K562 (cell line): ENCODE data around the gene CD300E. TPM values are rescaled to one million over a fixed set of nuclear protein-coding genes. Genes with fewer than 3 reads are reported as not detected.

Source experiments
- ATF1 ChIP-seq, 2 experiments: fragments of 450-650 bp in 1 of 2; IDR thresholded peaks; 2 replicates each; pipeline ENCODE4 v1.6.1; 2016; ENCODE audit warnings: missing compliant biosample characterization in 1 of 2, missing genetic modification characterization in 1 of 2
- BACH1 ChIP-seq: fragments of 200-800 bp; sonication (Bioruptor generic); IDR thresholded peaks from 2 replicates; pipeline ENCODE4 v1.6.1; 2016; ENCODE audit warnings: missing genetic modification characterization, missing compliant biosample characterization
- CREM ChIP-seq: IDR thresholded peaks from 2 replicates; pipeline ENCODE4 v1.6.1; 2014; ENCODE audit warnings: antibody characterized with exemption, low read depth
- EGR1 ChIP-seq: fragments of 450-650 bp; conservative IDR thresholded peaks from 2 replicates; pipeline ENCODE4 v1.6.1; 2017; ENCODE audit warnings: mild to moderate bottlenecking
- ELF4 ChIP-seq: fragments of 450-650 bp; formaldehyde crosslinking; IDR thresholded peaks from 2 replicates; pipeline ENCODE4 v1.4.0; 2022; ENCODE audit warnings: missing genetic modification characterization
- JUND ChIP-seq, 2 experiments: IDR thresholded peaks; 2 replicates in 1 of 2; 3 replicates in 1 of 2; pipeline ENCODE4 v1.6.1; 2011; ENCODE audit warnings: borderline replicate concordance in 2 of 2, low read depth in 2 of 2, low read length in 2 of 2, improper control_type of control experiment in 1 of 2, missing biosample characterization in 1 of 2, missing genetic modification characterization in 1 of 2, missing genetic modification reagents in 1 of 2
- KHSRP ChIP-seq: fragments of 450-650 bp; IDR thresholded peaks from 2 replicates; pipeline ENCODE4 v1.6.1; 2017
- NELFE ChIP-seq: IDR thresholded peaks from 2 replicates; pipeline ENCODE4 v1.6.1; 2011; ENCODE audit warnings: mild to moderate bottlenecking; ENCODE audit not compliant: insufficient read depth, insufficient read length
- POLR2H ChIP-seq: IDR thresholded peaks from 2 replicates; pipeline ENCODE4 v1.6.1; 2016; ENCODE audit warnings: missing genetic modification characterization, low read depth, mild to moderate bottlenecking, control low read depth, missing compliant biosample characterization, moderate library complexity
- POU5F1 ChIP-seq: fragments of 150-350 bp; IDR thresholded peaks from 2 replicates; pipeline ENCODE4 v1.6.1; 2014; ENCODE audit warnings: borderline replicate concordance, low read length, low read depth, mild to moderate bottlenecking; ENCODE audit not compliant: partially characterized antibody
- PURB ChIP-seq: sonication (generic); formaldehyde crosslinking; IDR thresholded peaks from 2 replicates; pipeline ENCODE4 v1.9.0; 2021; ENCODE audit warnings: low read depth, mild to moderate bottlenecking, missing genetic modification reagents
- SIX5 ChIP-seq, 2 experiments: IDR thresholded peaks; 2 replicates each; pipeline ENCODE4 v1.6.1; 2011; ENCODE audit warnings: low read length in 2 of 2, borderline replicate concordance in 1 of 2, low read depth in 1 of 2, mild to moderate bottlenecking in 1 of 2, moderate library complexity in 1 of 2; ENCODE audit not compliant: insufficient read depth in 1 of 2
- TRIM24 ChIP-seq, 2 experiments: fragments of 450-650 bp; IDR thresholded peaks; 2 replicates each; pipeline ENCODE4 v1.6.1; 2016
- ZNF143 ChIP-seq: sonication (generic); formaldehyde crosslinking; IDR thresholded peaks from 2 replicates; pipeline ENCODE4 v1.9.0; 2022; ENCODE audit warnings: mild to moderate bottlenecking, missing genetic modification reagents
- polyA plus RNA-seq, 8 experiments: library from polyadenylated mRNA; depleted of rRNA in 4 of 8; stranded (reverse) in 5 of 8; unstranded in 3 of 8; fragments of >200 nt; fragmentation: Nextera tagmentation in 2 of 8; fragmentation: Illumina TruSeq in 1 of 8; extraction: Ambion mirVana in 2 of 8; extraction: Trizol in 1 of 8; gene quantifications; 2 replicates each; pipeline versions ENCODE4 v1.2.1 to v1.2.3, GENCODE V29; 2011 to 2014; ENCODE audit warnings: inconsistent platforms in 1 of 8, missing spikeins in 1 of 8
- total RNA-seq, 7 experiments: library from RNA; depleted of rRNA in 6 of 7; stranded (reverse); fragments of >200 nt in 6 of 7; fragmentation: Illumina TruSeq in 2 of 7; extraction: Trizol in 2 of 7; gene quantifications; 2 replicates each; pipeline versions ENCODE4 v1.2.1 to v1.2.3, GENCODE V29; 2011 to 2021; ENCODE audit warnings: low replicate concordance in 1 of 7
- TF ChIP-seq, protein P1 (sequence below): fragments of 450-650 bp; formaldehyde crosslinking; conservative IDR thresholded peaks from 2 replicates; pipeline ENCODE4 v1.4.0; 2022; ENCODE audit warnings: mild to moderate bottlenecking, missing genetic modification characterization
- TF ChIP-seq, protein P2 (sequence below), 2 experiments: fragments of 450-650 bp in 1 of 2; sonication (generic) in 1 of 2; formaldehyde crosslinking in 1 of 2; IDR thresholded peaks in 1 of 2; conservative IDR thresholded peaks in 1 of 2; 2 replicates each; pipeline versions ENCODE4 v1.6.1 to v1.8.1; 2016 to 2023; ENCODE audit warnings: mild to moderate bottlenecking in 2 of 2, moderate library complexity in 2 of 2, inconsistent platforms in 1 of 2, missing genetic modification reagents in 1 of 2
- TF ChIP-seq, protein P3 (sequence below): fragments of 450-650 bp; formaldehyde crosslinking; IDR thresholded peaks from 2 replicates; pipeline ENCODE4 v1.4.0; 2022; ENCODE audit warnings: missing genetic modification characterization
- TF ChIP-seq, protein P4 (sequence below): sonication (generic); formaldehyde crosslinking; IDR thresholded peaks from 2 replicates; pipeline ENCODE4 v1.8.1; 2023; ENCODE audit warnings: mild to moderate bottlenecking, missing genetic modification reagents
- TF ChIP-seq, protein P5 (sequence below): fragments of 250-450 bp; sonication (Bioruptor Pico); IDR thresholded peaks from 2 replicates; pipeline ENCODE4 v1.8.0; 2022; ENCODE audit warnings: inconsistent platforms

The CD300E gene
- total and polyA plus RNA-seq, 9 of the 15 experiments (the other 6 are each of a cell fraction or from before 2014, with no cell fraction given), result not detected

DNA sequence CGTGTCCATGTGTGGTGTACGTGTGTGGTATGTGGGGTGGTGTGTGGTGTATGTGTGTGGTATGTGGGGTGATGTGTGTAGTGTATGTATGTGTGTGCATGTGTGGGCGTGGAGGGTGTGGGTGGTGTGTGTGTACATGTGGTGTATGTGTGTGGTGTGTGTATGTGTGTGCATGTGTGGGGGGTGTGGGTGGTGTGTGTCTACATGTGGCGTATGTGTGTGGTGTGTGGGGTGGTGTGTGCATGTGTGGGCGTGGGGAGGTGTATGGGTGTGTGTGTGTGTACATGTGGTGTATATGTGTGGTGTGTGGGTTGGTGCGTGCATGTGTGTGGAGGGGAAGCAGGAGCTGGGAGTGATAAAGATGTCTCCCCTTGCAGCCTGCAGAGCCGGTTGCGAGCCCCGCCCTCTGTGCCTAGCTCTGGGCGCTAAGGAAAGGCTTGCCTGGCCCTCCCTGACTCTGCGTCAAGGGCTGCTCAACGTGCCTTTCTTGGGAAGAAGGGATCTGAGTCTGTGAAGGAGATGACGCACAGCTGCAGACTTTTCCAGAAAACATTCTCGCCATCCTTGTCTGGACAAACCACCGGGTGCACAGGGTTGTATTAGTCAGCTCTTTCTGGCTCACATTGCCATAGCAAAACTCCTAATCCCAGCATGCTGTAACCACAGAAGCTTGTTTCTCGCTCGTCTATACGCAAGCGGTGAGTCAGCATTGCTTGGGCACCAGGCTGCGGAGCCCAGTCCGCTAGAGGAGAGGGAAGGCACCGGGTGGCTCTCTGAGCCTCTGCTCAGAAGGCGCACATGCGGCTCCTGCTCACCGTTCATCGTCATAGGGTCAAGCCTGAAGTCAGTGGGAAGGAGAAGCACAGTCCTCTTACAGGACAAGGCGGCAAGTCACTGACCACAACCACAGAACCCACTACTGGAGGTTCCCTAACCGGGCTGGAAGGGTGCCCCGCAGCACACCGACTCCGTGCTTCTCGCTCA is 54.2 kb downstream of the CD300E start (continued):
- TF ChIP-seq, protein P1, sequence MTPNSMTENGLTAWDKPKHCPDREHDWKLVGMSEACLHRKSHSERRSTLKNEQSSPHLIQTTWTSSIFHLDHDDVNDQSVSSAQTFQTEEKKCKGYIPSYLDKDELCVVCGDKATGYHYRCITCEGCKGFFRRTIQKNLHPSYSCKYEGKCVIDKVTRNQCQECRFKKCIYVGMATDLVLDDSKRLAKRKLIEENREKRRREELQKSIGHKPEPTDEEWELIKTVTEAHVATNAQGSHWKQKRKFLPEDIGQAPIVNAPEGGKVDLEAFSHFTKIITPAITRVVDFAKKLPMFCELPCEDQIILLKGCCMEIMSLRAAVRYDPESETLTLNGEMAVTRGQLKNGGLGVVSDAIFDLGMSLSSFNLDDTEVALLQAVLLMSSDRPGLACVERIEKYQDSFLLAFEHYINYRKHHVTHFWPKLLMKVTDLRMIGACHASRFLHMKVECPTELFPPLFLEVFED (CRISPR knock-in tag), result no peak
- TF ChIP-seq KHSRP, result no peak
- TF ChIP-seq, protein P2, sequence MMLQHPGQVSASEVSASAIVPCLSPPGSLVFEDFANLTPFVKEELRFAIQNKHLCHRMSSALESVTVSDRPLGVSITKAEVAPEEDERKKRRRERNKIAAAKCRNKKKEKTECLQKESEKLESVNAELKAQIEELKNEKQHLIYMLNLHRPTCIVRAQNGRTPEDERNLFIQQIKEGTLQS (IDR thresholded peaks at IDR 0.05), result peak; percentile 38; the same call in 1 of the 2 replicates
- TF ChIP-seq, protein P2 (CRISPR knock-in tag; conservative IDR thresholded peaks at IDR 0.05), result no peak
- TF ChIP-seq EGR1, result peak; percentile 54
- TF ChIP-seq, protein P3, sequence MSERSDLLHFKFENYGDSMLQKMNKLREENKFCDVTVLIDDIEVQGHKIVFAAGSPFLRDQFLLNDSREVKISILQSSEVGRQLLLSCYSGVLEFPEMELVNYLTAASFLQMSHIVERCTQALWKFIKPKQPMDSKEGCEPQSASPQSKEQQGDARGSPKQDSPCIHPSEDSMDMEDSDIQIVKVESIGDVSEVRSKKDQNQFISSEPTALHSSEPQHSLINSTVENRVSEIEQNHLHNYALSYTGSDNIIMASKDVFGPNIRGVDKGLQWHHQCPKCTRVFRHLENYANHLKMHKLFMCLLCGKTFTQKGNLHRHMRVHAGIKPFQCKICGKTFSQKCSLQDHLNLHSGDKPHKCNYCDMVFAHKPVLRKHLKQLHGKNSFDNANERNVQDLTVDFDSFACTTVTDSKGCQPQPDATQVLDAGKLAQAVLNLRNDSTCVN (CRISPR knock-in tag), result 0 out of 2 replicates have a peak, but pooled peaks have one; percentile 53
- TF ChIP-seq POU5F1, result no peak
- no peak for TF ChIP-seq NELFE
- TF ChIP-seq ELF4 (CRISPR knock-in tag), result 0 out of 2 replicates have a peak, but pooled peaks have one; percentile 49
- no peak for TF ChIP-seq SIX5 (IDR thresholded peaks at IDR 0.05; ENCODE audit: borderline replicate concordance in 1 of 2, insufficient read depth in 1 of 2, low read depth in 1 of 2, low read length in 2 of 2)
- no peak for TF ChIP-seq ATF1 (CRISPR knock-in tag; IDR thresholded peaks at IDR 0.05)
- no peak for TF ChIP-seq ATF1 (tag; IDR thresholded peaks at IDR 0.05)
- TF ChIP-seq JUND (IDR thresholded peaks at IDR 0.05; ENCODE audit: borderline replicate concordance, low read depth, low read length), result no peak; the same call in 1 of the 2 replicates
- TF ChIP-seq JUND (tag; IDR thresholded peaks at IDR 0.05; ENCODE audit: borderline replicate concordance, low read depth, low read length), result 0 out of 3 replicates have a peak, but pooled peaks have one; percentile 12
- TF ChIP-seq, protein P4, sequence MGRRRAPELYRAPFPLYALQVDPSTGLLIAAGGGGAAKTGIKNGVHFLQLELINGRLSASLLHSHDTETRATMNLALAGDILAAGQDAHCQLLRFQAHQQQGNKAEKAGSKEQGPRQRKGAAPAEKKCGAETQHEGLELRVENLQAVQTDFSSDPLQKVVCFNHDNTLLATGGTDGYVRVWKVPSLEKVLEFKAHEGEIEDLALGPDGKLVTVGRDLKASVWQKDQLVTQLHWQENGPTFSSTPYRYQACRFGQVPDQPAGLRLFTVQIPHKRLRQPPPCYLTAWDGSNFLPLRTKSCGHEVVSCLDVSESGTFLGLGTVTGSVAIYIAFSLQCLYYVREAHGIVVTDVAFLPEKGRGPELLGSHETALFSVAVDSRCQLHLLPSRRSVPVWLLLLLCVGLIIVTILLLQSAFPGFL (CRISPR knock-in tag), result no peak
- TF ChIP-seq CREM, result 0 out of 2 replicates have a peak, but pooled peaks have one; percentile 16
- TF ChIP-seq PURB (CRISPR knock-in tag), result no peak
- no peak for TF ChIP-seq POLR2H (tag)
- TF ChIP-seq ZNF143 (CRISPR knock-in tag), result no peak
- TF ChIP-seq TRIM24 (IDR thresholded peaks at IDR 0.05), result no peak
- TF ChIP-seq BACH1 (tag), result peak; percentile 93; the same call in 1 of the 2 replicates
- TF ChIP-seq, protein P5, sequence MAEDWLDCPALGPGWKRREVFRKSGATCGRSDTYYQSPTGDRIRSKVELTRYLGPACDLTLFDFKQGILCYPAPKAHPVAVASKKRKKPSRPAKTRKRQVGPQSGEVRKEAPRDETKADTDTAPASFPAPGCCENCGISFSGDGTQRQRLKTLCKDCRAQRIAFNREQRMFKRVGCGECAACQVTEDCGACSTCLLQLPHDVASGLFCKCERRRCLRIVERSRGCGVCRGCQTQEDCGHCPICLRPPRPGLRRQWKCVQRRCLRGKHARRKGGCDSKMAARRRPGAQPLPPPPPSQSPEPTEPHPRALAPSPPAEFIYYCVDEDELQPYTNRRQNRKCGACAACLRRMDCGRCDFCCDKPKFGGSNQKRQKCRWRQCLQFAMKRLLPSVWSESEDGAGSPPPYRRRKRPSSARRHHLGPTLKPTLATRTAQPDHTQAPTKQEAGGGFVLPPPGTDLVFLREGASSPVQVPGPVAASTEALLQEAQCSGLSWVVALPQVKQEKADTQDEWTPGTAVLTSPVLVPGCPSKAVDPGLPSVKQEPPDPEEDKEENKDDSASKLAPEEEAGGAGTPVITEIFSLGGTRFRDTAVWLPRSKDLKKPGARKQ (CRISPR knock-in tag), result no peak
